WTC11 (cell line): Measurements from ENCODE around the gene STK25. TPM values are rescaled to one million over a fixed set of nuclear protein-coding genes. Genes with fewer than 3 reads are reported as not detected.

Experiments used
- ATAC-seq: fragments of 200-7000 bp; cut with Tn5 transposase; 2 replicates; pipeline ENCODE4 v1.10.0; 2021; ENCODE audit warnings: mild to moderate bottlenecking, moderate library complexity
- CTCF ChIA-PET: fragments of 300-600 bp; sonication (Branson Sonifier 250); formaldehyde crosslinking; loops from one replicate; lab custom pipeline; 2021; ENCODE audit warnings: antibody characterized with exemption; lab: Charles Lee
- POLR2A ChIA-PET: fragments of 350-600 bp; sonication (Branson Sonifier 250); formaldehyde crosslinking; loops from one replicate; lab custom pipeline; 2021; ENCODE audit warnings: antibody characterized with exemption; lab: Charles Lee
- DNase-seq: peaks from one replicate; pipeline ENCODE4 v3.0.0; 2021; ENCODE audit warnings: low spot score
- H3K27ac Mint-ChIP-seq: 2 replicates; pipeline ENCODE4 v1.8.0; 2021; ENCODE audit warnings: mixed read lengths
- H3K27me3 Mint-ChIP-seq: 2 replicates; pipeline ENCODE4 v1.8.0; 2021; ENCODE audit warnings: low read depth, mild to moderate bottlenecking, moderate library complexity, mixed read lengths
- H3K36me3 Mint-ChIP-seq: 2 replicates; pipeline ENCODE4 v1.8.0; 2021; ENCODE audit warnings: mixed read lengths
- H3K4me1 Mint-ChIP-seq: 2 replicates; pipeline ENCODE4 v1.8.0; 2022; ENCODE audit warnings: mixed read lengths
- H3K4me3 Mint-ChIP-seq: 2 replicates; pipeline ENCODE4 v1.8.0; 2021; ENCODE audit warnings: mild to moderate bottlenecking, moderate library complexity, mixed read lengths
- H3K9me3 Mint-ChIP-seq: 2 replicates; pipeline ENCODE4 v1.8.0; 2021; ENCODE audit warnings: mixed read lengths
- ERG ChIP-seq: fragments of 250-450 bp; sonication (Bioruptor Pico); IDR thresholded peaks from 2 replicates; pipeline ENCODE4 v1.8.0; 2021; ENCODE audit warnings: mild to moderate bottlenecking
- ESRRA ChIP-seq: sonication (generic); formaldehyde crosslinking; IDR thresholded peaks from 2 replicates; pipeline ENCODE4 v1.8.1; 2022; ENCODE audit warnings: mild to moderate bottlenecking, missing genetic modification reagents, borderline replicate concordance
- ETV6 ChIP-seq: sonication (generic); formaldehyde crosslinking; IDR thresholded peaks from 2 replicates; pipeline ENCODE4 v1.8.1; 2022; ENCODE audit warnings: mild to moderate bottlenecking, missing genetic modification reagents
- FOXJ3 ChIP-seq: sonication (generic); formaldehyde crosslinking; IDR thresholded peaks from 2 replicates; pipeline ENCODE4 v1.9.0; 2021; ENCODE audit warnings: missing genetic modification reagents, mild to moderate bottlenecking, borderline replicate concordance
- FOXK1 ChIP-seq: sonication (generic); formaldehyde crosslinking; IDR thresholded peaks from 2 replicates; pipeline ENCODE4 v1.8.0; 2022; ENCODE audit warnings: mild to moderate bottlenecking, moderate library complexity, missing genetic modification reagents
- FOXP1 ChIP-seq: sonication (generic); formaldehyde crosslinking; IDR thresholded peaks from 2 replicates; pipeline ENCODE4 v1.8.0; 2022; ENCODE audit warnings: missing genetic modification reagents, mild to moderate bottlenecking, moderate library complexity, borderline replicate concordance
- HMGA2 ChIP-seq: fragments of 250-450 bp; sonication (Bioruptor Pico); IDR thresholded peaks from 2 replicates; pipeline ENCODE4 v1.4.0; 2021; ENCODE audit warnings: mild to moderate bottlenecking, moderate library complexity
- NFE2L1 ChIP-seq: sonication (generic); formaldehyde crosslinking; IDR thresholded peaks from 2 replicates; pipeline ENCODE4 v1.8.1; 2023; ENCODE audit warnings: missing genetic modification reagents
- NFYB ChIP-seq: sonication (generic); formaldehyde crosslinking; conservative IDR thresholded peaks from 2 replicates; pipeline ENCODE4 v1.8.0; 2022; ENCODE audit warnings: low read depth, missing genetic modification reagents
- NR1H2 ChIP-seq: sonication (generic); formaldehyde crosslinking; IDR thresholded peaks from 2 replicates; pipeline ENCODE4 v1.9.0; 2021; ENCODE audit warnings: mild to moderate bottlenecking, moderate library complexity, missing genetic modification reagents
- NR2C2 ChIP-seq: sonication (generic); formaldehyde crosslinking; IDR thresholded peaks from 2 replicates; pipeline ENCODE4 v1.8.0; 2022; ENCODE audit warnings: mild to moderate bottlenecking, missing genetic modification reagents
- NR3C1 ChIP-seq: sonication (generic); formaldehyde crosslinking; conservative IDR thresholded peaks from 2 replicates; pipeline ENCODE4 v1.8.1; 2023; ENCODE audit warnings: low read depth, mild to moderate bottlenecking, missing genetic modification reagents
- OVOL2 ChIP-seq: fragments of 250-450 bp; sonication (Bioruptor Pico); IDR thresholded peaks from 2 replicates; pipeline ENCODE4 v1.9.0; 2021; ENCODE audit warnings: mild to moderate bottlenecking, borderline replicate concordance
- PRDM15 ChIP-seq: sonication (generic); formaldehyde crosslinking; IDR thresholded peaks from 2 replicates; pipeline ENCODE4 v1.8.0; 2022; ENCODE audit warnings: missing genetic modification reagents
- PRRX2 ChIP-seq: fragments of 250-450 bp; sonication (Bioruptor Pico); IDR thresholded peaks from 2 replicates; pipeline ENCODE4 v1.8.0; 2021; ENCODE audit warnings: mild to moderate bottlenecking
- SOX15 ChIP-seq: fragments of 250-450 bp; sonication (Bioruptor Pico); IDR thresholded peaks from 2 replicates; pipeline ENCODE4 v1.9.0; 2021; ENCODE audit warnings: mild to moderate bottlenecking
- TCF7 ChIP-seq: sonication (generic); formaldehyde crosslinking; IDR thresholded peaks from 2 replicates; pipeline ENCODE4 v1.8.0; 2022; ENCODE audit warnings: mild to moderate bottlenecking, low read depth, missing genetic modification reagents, moderate library complexity
- TP53 ChIP-seq: sonication (generic); formaldehyde crosslinking; IDR thresholded peaks from 2 replicates; pipeline ENCODE4 v1.8.1; 2023; ENCODE audit warnings: mild to moderate bottlenecking, missing genetic modification reagents
- ZNF121 ChIP-seq: sonication (generic); formaldehyde crosslinking; IDR thresholded peaks from 2 replicates; pipeline ENCODE4 v1.8.0; 2023; ENCODE audit warnings: missing genetic modification reagents
- ZNF138 ChIP-seq: sonication (generic); formaldehyde crosslinking; conservative IDR thresholded peaks from 2 replicates; pipeline ENCODE4 v1.8.1; 2022; ENCODE audit warnings: mild to moderate bottlenecking, moderate library complexity, missing genetic modification reagents
- ZNF396 ChIP-seq: fragments of 250-450 bp; sonication (Bioruptor Pico); IDR thresholded peaks from 2 replicates; pipeline ENCODE4 v1.8.0; 2021; ENCODE audit warnings: mild to moderate bottlenecking, moderate library complexity, borderline replicate concordance
- total RNA-seq: library from RNA; stranded (reverse); gene quantifications from 3 replicates; pipeline ENCODE4 v1.2.3, GENCODE V29; 2021
- TF ChIP-seq, protein P1 (sequence below): sonication (generic); formaldehyde crosslinking; IDR thresholded peaks from 2 replicates; pipeline ENCODE4 v1.8.1; 2023; ENCODE audit warnings: mild to moderate bottlenecking, missing genetic modification reagents
- TF ChIP-seq, protein P2 (sequence below): fragments of 250-450 bp; sonication (Bioruptor Pico); conservative IDR thresholded peaks from 2 replicates; pipeline ENCODE4 v1.9.0; 2021; ENCODE audit warnings: mild to moderate bottlenecking
- TF ChIP-seq, protein P3 (sequence below): sonication (generic); formaldehyde crosslinking; conservative IDR thresholded peaks from 2 replicates; pipeline ENCODE4 v1.8.1; 2022; ENCODE audit warnings: mild to moderate bottlenecking, missing genetic modification reagents

Gene STK25
- total RNA-seq, 1 experiment from 2014 or later = 232 TPM

- POLR2A ChIA-PET = no interaction called here
Measured at GRCh38 chr2:241517297-241517696, 8.9 kb upstream of the STK25 start.

DNA sequence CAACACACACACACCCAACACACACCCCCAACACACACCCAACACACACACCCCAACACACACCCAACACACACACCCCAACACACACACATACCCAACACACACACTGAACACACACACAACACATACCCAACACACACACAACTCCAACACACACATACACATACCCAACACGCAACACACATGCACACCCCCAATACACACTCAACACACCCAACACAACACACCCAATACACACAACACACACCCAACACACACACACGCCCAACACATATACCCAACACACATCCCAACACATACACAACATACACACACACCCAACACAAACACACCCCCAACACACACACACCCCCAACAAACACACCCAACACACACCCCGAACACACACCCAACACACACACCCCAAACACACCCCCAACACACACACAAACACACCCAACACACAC, 8.2 kb upstream of the STK25 start:
- Mint-ChIP-seq H3K27ac (no peak overlapping the region), H3K36me3 (peaks cover 6% of the 10 kb centered on the region; the same call in 1 of the 2 replicates), H3K4me3 (no peak overlapping the region), H3K9me3 (peaks cover 11% of the 10 kb centered on the region), H3K27me3 (peaks cover 9% of the 10 kb centered on the region), H3K4me1 (no peaks in the 10 kb centered on the region; the same call in 1 of the 2 replicates)
- POLR2A ChIA-PET = no interaction called here
- no peak for ATAC-seq
- no peak for DNase-seq
- CTCF ChIA-PET = interaction anchor here (0.8 kb wide), 1 partner anchor 157 kb away, joined by 3 read pairs; no protein-coding TSS in a partner anchor
- TF ChIP-seq ZNF121 = no peak
- TF ChIP-seq NR3C1 = no peak
- no peak for TF ChIP-seq FOXJ3 (CRISPR knock-in tag)
- TF ChIP-seq TP53 = no peak
- no peak for TF ChIP-seq FOXP1 (CRISPR knock-in tag)
- TF ChIP-seq, protein P1, sequence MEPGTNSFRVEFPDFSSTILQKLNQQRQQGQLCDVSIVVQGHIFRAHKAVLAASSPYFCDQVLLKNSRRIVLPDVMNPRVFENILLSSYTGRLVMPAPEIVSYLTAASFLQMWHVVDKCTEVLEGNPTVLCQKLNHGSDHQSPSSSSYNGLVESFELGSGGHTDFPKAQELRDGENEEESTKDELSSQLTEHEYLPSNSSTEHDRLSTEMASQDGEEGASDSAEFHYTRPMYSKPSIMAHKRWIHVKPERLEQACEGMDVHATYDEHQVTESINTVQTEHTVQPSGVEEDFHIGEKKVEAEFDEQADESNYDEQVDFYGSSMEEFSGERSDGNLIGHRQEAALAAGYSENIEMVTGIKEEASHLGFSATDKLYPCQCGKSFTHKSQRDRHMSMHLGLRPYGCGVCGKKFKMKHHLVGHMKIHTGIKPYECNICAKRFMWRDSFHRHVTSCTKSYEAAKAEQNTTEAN (CRISPR knock-in tag) = no peak
- TF ChIP-seq ERG (CRISPR knock-in tag) = no peak
- TF ChIP-seq NR1H2 (CRISPR knock-in tag) = no peak
- TF ChIP-seq, protein P2, sequence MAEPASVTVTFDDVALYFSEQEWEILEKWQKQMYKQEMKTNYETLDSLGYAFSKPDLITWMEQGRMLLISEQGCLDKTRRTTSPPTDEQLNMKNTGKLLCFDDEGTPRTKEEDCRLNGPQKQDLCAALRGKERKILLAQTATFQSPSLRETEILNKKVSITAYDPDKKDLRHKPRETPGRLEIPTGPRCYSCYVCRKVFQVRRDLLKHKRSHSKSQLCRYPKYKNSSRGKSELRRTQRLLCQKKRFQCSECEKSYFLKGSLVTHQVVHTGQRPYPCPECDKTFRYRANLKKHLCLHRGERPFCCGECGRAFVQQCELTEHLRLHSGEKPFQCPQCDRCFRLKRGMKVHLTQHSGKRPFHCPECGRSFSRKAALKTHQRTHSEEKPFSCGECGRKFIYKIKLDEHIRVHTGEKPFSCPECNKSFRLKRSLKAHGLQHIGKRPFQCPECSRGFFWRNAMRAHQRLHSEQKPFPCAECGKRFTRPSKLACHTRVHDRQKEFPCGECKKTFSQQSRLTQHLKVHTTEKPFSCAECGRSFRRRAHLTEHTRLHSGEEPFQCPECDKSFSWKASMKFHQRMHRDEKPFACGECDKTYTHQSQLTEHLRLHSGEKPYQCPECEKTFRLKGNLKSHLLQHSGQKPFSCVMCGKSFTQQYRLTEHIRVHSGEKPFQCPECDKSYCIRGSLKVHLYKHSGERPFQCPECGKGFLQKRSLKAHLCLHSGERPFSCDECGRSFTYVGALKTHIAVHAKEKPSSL (CRISPR knock-in tag) = no peak
- TF ChIP-seq, protein P3, sequence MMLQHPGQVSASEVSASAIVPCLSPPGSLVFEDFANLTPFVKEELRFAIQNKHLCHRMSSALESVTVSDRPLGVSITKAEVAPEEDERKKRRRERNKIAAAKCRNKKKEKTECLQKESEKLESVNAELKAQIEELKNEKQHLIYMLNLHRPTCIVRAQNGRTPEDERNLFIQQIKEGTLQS (CRISPR knock-in tag) = no peak
- TF ChIP-seq NFYB (CRISPR knock-in tag) = no peak
- no peak for TF ChIP-seq NR2C2 (CRISPR knock-in tag)
- no peak for TF ChIP-seq ETV6 (CRISPR knock-in tag)
- no peak for TF ChIP-seq ZNF138
- no peak for TF ChIP-seq FOXK1 (CRISPR knock-in tag)
- no peak for TF ChIP-seq PRDM15
- no peak for TF ChIP-seq HMGA2 (CRISPR knock-in tag)
- no peak for TF ChIP-seq ESRRA
- TF ChIP-seq OVOL2 (CRISPR knock-in tag) = no peak
- TF ChIP-seq NFE2L1 (CRISPR knock-in tag) = no peak

More at GRCh38 chr2:241517297-241517696, 8.9 kb upstream of the STK25 start:
- ATAC-seq (no peak), DNase-seq (no peak)
- Mint-ChIP-seq H3K27ac (no peak overlapping the region), H3K9me3 (peaks cover 11% of the 10 kb centered on the region), H3K27me3 (peaks cover 9% of the 10 kb centered on the region), H3K36me3 (peaks cover 6% of the 10 kb centered on the region; the same call in 1 of the 2 replicates), H3K4me3 (no peak overlapping the region), H3K4me1 (peaks cover 2% of the 10 kb centered on the region)
- TF ChIP-seq, protein P1 (CRISPR knock-in tag) = no peak
- TF ChIP-seq PRRX2 (no peak), NR1H2 (CRISPR knock-in tag) (no peak), ZNF396 (CRISPR knock-in tag) (no peak), TCF7 (no peak), SOX15 (CRISPR knock-in tag) (no peak)
- CTCF ChIA-PET = interaction anchor here (0.8 kb wide), 1 partner anchor 10 kb away, joined by 6 read pairs; no protein-coding TSS in a partner anchor
